ENCODE data around the gene CLSTN2. TPM values are rescaled to one million over a fixed set of nuclear protein-coding genes. Genes with fewer than 3 reads are reported as not detected.

Gene CLSTN2
- total RNA-seq, 1 experiment from 2014 or later, result 0.68 TPM

DNA sequence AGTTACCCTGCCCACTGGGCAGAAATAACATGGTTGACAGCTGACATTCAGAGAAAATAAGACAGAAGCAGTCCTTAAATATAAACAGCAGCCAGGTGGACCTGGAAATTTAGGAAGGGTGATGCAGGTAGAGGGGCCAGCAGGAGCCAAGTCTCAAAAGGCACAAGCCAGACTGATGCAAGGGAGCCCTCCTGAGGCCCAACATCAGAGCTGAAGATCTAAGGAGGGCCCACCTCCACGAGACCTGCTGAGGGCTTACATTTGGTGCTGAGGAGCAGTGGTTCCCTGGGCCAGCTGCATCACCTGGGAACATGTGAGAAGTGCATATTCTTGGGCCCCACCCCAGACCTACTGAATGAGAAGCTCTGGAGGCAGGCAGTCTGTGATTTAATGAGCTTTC, 637.3 kb downstream of the CLSTN2 start:
- no peaks in the 10 kb centered on the region for H3K9me3 Mint-ChIP-seq
- H3K79me2 ChIP-seq (ENCODE audit: insufficient read depth, low read length), result no peaks in the 10 kb centered on the region
- H3K4me1 Mint-ChIP-seq, result 0 out of 4 replicates have a peak, but pooled peaks cover 0 to 2% of the 10 kb centered on the region in 2 experiments
- H3K27ac Mint-ChIP-seq, result no peak overlapping the region
- H3K4me1 ChIP-seq (ENCODE audit: insufficient read depth, low read length), result no peaks in the 10 kb centered on the region
- H4K91ac ChIP-seq (ENCODE audit: insufficient read length, low read depth, low read length), result no peak overlapping the region
- no peak overlapping the region for H2BK120ac ChIP-seq (ENCODE audit: low read depth, low read length, poor library complexity, severe bottlenecking)
- H3K36me3 Mint-ChIP-seq (ENCODE audit: insufficient read depth in 1 of 3, low read depth in 3 of 3), result no peaks in the 10 kb centered on the region
- H3T11ph ChIP-seq (ENCODE audit: low read length), result no peak overlapping the region
- TF ChIP-seq, protein P1, sequence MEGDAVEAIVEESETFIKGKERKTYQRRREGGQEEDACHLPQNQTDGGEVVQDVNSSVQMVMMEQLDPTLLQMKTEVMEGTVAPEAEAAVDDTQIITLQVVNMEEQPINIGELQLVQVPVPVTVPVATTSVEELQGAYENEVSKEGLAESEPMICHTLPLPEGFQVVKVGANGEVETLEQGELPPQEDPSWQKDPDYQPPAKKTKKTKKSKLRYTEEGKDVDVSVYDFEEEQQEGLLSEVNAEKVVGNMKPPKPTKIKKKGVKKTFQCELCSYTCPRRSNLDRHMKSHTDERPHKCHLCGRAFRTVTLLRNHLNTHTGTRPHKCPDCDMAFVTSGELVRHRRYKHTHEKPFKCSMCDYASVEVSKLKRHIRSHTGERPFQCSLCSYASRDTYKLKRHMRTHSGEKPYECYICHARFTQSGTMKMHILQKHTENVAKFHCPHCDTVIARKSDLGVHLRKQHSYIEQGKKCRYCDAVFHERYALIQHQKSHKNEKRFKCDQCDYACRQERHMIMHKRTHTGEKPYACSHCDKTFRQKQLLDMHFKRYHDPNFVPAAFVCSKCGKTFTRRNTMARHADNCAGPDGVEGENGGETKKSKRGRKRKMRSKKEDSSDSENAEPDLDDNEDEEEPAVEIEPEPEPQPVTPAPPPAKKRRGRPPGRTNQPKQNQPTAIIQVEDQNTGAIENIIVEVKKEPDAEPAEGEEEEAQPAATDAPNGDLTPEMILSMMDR (conservative IDR thresholded peaks at IDR 0.05), result peak; percentile 18; the same call in 1 of the 3 replicates
- H3K27ac ChIP-seq (ENCODE audit: insufficient read length, low read depth, low read length), result no peak overlapping the region
- no CpG with 5 or more reads among the region's 1 CpG for WGBS (ENCODE audit: extremely low coverage, insufficient read length, low lambda C conversion rate)
- H3K27me3 ChIP-seq (ENCODE audit: insufficient read depth, low read length), result no peaks in the 10 kb centered on the region
- no peak overlapping the region for H2BK5ac ChIP-seq (ENCODE audit: insufficient read length, low read length)
- no peak overlapping the region for H3K14ac ChIP-seq (ENCODE audit: insufficient read depth, low read length)
- H3K79me1 ChIP-seq (ENCODE audit: insufficient read depth, low read depth, low read length, poor library complexity, severe bottlenecking), result no peaks in the 10 kb centered on the region
- H2BK20ac ChIP-seq (ENCODE audit: low read depth, low read length, poor library complexity, severe bottlenecking), result no peak overlapping the region
- no peaks in the 10 kb centered on the region for H3K9me3 ChIP-seq (ENCODE audit: control insufficient read depth, low read depth, low read length)
- H3K56ac ChIP-seq (ENCODE audit: insufficient read length, low read depth, low read length), result no peak overlapping the region
- no peak overlapping the region for H2AFZ ChIP-seq (ENCODE audit: low read length)
- H3K4ac ChIP-seq (ENCODE audit: low read depth, low read length), result no peak overlapping the region
- H2BK15ac ChIP-seq (ENCODE audit: low read depth, low read length), result no peak overlapping the region
- no peaks in the 10 kb centered on the region for H3K23me2 ChIP-seq (ENCODE audit: insufficient read length, low read depth, low read length, poor library complexity, severe bottlenecking)
- no peaks in the 10 kb centered on the region for H3K27me3 Mint-ChIP-seq (ENCODE audit: low read depth)
- no peak overlapping the region for H4K8ac ChIP-seq (replicated peaks; ENCODE audit: insufficient read length, low read depth, low read length)
- no peak overlapping the region for H3K4me2 ChIP-seq (ENCODE audit: insufficient read depth, insufficient read length, low read length)
- no peak overlapping the region for H3K23ac ChIP-seq (ENCODE audit: insufficient read length, low read depth, low read length)
- no peak overlapping the region for H2AK5ac ChIP-seq (ENCODE audit: insufficient read length, low read length)
- H3K18ac ChIP-seq (ENCODE audit: insufficient read length, low read depth, low read length), result no peak overlapping the region
- no peak for DNase-seq
- no peaks in the 10 kb centered on the region for H4K20me1 ChIP-seq (ENCODE audit: control insufficient read depth, insufficient read depth, insufficient read length)
- no peak overlapping the region for H3K9ac ChIP-seq (ENCODE audit: extremely low read depth, insufficient read length, low read length)
- H2BK12ac ChIP-seq (ENCODE audit: insufficient read length, low read depth, low read length), result no peak overlapping the region
- no peak overlapping the region for H4K5ac ChIP-seq (ENCODE audit: insufficient read length, low read depth, low read length)
- H3K4me3 Mint-ChIP-seq, result no peak overlapping the region

All from H9 (cell line).